Measurements from ENCODE around the gene SPRY1. TPM values are rescaled to one million over a fixed set of nuclear protein-coding genes. Genes with fewer than 3 reads are reported as not detected.

Gene SPRY1
- total and polyA plus RNA-seq, 9 of the 15 experiments (the other 6 are each of a cell fraction or from before 2014, with no cell fraction given) = 0.18 to 1.9 (median 0.45) TPM; not detected in 1

DNA sequence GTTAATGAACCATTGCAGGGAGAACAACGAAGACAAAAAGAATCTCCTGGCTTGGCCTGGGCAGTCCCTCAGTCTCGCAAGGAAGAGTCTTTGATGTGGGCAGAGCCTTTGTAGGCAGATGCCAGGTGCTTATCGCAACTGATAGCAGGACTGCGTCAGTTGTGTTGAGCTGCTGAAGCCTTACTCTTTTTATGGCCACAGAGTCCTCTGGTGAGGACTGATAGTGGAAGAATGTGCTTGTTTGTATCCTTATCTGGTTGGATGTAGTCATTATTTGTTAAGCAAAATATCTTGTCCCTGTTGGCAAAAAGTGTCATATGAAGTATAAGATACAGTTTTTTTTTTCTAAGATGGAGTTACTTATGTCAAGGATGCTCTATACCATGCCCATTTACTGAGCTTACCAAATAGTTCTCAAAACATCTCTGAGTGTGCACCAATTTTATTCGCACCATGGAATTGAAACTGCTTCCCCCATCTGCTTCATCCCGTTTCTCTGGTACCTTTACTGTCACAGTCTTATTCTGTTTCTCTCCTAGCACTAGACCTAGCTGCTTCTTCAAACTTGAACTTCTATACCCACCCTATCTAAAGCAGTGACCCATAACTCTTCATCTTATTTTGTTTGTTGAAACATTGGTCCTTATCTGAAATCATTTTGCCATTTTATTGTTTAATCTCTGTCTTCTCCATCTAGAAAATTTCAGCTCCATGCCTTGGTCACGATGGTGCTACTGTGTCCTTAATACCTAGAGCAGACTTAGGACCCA, 47.0 kb upstream of the SPRY1 start (continued):
- TF ChIP-seq RHOXF2B (CRISPR knock-in tag; conservative IDR thresholded peaks at IDR 0.05) = peak; percentile 91
- peak; percentile 98 for TF ChIP-seq NFXL1 (CRISPR knock-in tag; IDR thresholded peaks at IDR 0.05)
- TF ChIP-seq ZNF778 (CRISPR knock-in tag; IDR thresholded peaks at IDR 0.05) = no peak
- no peak for TF ChIP-seq CBX2 (IDR thresholded peaks at IDR 0.05; ENCODE audit: insufficient read depth, low read length, poor library complexity, severe bottlenecking)
- peak in 1 of 2 experiments; percentile 64; a peak in 1 of 4 replicates for TF ChIP-seq SRF (CRISPR knock-in tag; IDR thresholded peaks at IDR 0.05)
- TF ChIP-seq NFIX (CRISPR knock-in tag; IDR thresholded peaks at IDR 0.05; ENCODE audit: low read depth) = 0 out of 2 replicates have a peak, but pooled peaks have one; percentile 44
- peak; percentile 99 for TF ChIP-seq ZNF583 (CRISPR knock-in tag; IDR thresholded peaks at IDR 0.05)
- peak; percentile 80 for TF ChIP-seq ZNF133 (CRISPR knock-in tag; IDR thresholded peaks at IDR 0.05)
- TF ChIP-seq, protein P1, sequence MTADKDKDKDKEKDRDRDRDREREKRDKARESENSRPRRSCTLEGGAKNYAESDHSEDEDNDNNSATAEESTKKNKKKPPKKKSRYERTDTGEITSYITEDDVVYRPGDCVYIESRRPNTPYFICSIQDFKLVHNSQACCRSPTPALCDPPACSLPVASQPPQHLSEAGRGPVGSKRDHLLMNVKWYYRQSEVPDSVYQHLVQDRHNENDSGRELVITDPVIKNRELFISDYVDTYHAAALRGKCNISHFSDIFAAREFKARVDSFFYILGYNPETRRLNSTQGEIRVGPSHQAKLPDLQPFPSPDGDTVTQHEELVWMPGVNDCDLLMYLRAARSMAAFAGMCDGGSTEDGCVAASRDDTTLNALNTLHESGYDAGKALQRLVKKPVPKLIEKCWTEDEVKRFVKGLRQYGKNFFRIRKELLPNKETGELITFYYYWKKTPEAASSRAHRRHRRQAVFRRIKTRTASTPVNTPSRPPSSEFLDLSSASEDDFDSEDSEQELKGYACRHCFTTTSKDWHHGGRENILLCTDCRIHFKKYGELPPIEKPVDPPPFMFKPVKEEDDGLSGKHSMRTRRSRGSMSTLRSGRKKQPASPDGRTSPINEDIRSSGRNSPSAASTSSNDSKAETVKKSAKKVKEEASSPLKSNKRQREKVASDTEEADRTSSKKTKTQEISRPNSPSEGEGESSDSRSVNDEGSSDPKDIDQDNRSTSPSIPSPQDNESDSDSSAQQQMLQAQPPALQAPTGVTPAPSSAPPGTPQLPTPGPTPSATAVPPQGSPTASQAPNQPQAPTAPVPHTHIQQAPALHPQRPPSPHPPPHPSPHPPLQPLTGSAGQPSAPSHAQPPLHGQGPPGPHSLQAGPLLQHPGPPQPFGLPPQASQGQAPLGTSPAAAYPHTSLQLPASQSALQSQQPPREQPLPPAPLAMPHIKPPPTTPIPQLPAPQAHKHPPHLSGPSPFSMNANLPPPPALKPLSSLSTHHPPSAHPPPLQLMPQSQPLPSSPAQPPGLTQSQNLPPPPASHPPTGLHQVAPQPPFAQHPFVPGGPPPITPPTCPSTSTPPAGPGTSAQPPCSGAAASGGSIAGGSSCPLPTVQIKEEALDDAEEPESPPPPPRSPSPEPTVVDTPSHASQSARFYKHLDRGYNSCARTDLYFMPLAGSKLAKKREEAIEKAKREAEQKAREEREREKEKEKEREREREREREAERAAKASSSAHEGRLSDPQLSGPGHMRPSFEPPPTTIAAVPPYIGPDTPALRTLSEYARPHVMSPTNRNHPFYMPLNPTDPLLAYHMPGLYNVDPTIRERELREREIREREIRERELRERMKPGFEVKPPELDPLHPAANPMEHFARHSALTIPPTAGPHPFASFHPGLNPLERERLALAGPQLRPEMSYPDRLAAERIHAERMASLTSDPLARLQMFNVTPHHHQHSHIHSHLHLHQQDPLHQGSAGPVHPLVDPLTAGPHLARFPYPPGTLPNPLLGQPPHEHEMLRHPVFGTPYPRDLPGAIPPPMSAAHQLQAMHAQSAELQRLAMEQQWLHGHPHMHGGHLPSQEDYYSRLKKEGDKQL (CRISPR knock-in tag; IDR thresholded peaks at IDR 0.05; ENCODE audit: borderline replicate concordance) = no peak
- TF ChIP-seq SRSF1 (IDR thresholded peaks at IDR 0.05; ENCODE audit: low read depth, low read length) = no peak
- TF ChIP-seq MCM2 (IDR thresholded peaks at IDR 0.05; ENCODE audit: low read depth) = no peak
- peak; percentile 87 for TF ChIP-seq FOXJ2 (tag; IDR thresholded peaks at IDR 0.05)
- no peak for TF ChIP-seq RFX5 (IDR thresholded peaks at IDR 0.05; ENCODE audit: low read depth, low read length)
- TF ChIP-seq PCBP1 (IDR thresholded peaks at IDR 0.05; ENCODE audit: low read depth, low read length, poor library complexity, severe bottlenecking) = no peak
- no peak for TF ChIP-seq NCOA6 (IDR thresholded peaks at IDR 0.05)
- TF ChIP-seq CREBBP (IDR thresholded peaks at IDR 0.05; ENCODE audit: low read depth, low read length) = no peak
- no peak for TF ChIP-seq PHF20 (IDR thresholded peaks at IDR 0.05; ENCODE audit: partially characterized antibody)
- TF ChIP-seq KDM4B (IDR thresholded peaks at IDR 0.05; ENCODE audit: borderline replicate concordance in 2 of 2, low read depth in 1 of 2) = no peak
- TF ChIP-seq MEF2A (IDR thresholded peaks at IDR 0.05; ENCODE audit: control insufficient read depth, low read depth, low read length) = peak; percentile 74
- peak; percentile 92 for TF ChIP-seq ZNF324 (CRISPR knock-in tag; IDR thresholded peaks at IDR 0.05)
- TF ChIP-seq BHLHE40 (IDR thresholded peaks at IDR 0.05; ENCODE audit: low read length) = peak; percentile 80
- TF ChIP-seq ZNF12 (CRISPR knock-in tag; IDR thresholded peaks at IDR 0.05) = no peak
- TF ChIP-seq, protein P2, sequence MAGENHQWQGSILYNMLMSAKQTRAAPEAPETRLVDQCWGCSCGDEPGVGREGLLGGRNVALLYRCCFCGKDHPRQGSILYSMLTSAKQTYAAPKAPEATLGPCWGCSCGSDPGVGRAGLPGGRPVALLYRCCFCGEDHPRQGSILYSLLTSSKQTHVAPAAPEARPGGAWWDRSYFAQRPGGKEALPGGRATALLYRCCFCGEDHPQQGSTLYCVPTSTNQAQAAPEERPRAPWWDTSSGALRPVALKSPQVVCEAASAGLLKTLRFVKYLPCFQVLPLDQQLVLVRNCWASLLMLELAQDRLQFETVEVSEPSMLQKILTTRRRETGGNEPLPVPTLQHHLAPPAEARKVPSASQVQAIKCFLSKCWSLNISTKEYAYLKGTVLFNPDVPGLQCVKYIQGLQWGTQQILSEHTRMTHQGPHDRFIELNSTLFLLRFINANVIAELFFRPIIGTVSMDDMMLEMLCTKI (IDR thresholded peaks at IDR 0.05; ENCODE audit: partially characterized antibody) = no peak

Measured in K562 (cell line).